Myocyte (in vitro differentiated cells): ENCODE results near the gene FAM168B. TPM values are rescaled to one million over a fixed set of nuclear protein-coding genes. Genes with fewer than 3 reads are reported as not detected.

ENCODE experiments used
- DNase-seq: peaks from one replicate; pipeline ENCODE4 v3.0.0-alpha.2; 2012; ENCODE audit warnings: low read depth
- total RNA-seq: library from RNA; depleted of rRNA; stranded (reverse); fragments of >200 nt; gene quantifications from 2 replicates; pipeline ENCODE4 v1.2.3, GENCODE V29; 2014

The FAM168B gene
- total RNA-seq, 1 donor from 2014 or later = 168 TPM

DNA sequence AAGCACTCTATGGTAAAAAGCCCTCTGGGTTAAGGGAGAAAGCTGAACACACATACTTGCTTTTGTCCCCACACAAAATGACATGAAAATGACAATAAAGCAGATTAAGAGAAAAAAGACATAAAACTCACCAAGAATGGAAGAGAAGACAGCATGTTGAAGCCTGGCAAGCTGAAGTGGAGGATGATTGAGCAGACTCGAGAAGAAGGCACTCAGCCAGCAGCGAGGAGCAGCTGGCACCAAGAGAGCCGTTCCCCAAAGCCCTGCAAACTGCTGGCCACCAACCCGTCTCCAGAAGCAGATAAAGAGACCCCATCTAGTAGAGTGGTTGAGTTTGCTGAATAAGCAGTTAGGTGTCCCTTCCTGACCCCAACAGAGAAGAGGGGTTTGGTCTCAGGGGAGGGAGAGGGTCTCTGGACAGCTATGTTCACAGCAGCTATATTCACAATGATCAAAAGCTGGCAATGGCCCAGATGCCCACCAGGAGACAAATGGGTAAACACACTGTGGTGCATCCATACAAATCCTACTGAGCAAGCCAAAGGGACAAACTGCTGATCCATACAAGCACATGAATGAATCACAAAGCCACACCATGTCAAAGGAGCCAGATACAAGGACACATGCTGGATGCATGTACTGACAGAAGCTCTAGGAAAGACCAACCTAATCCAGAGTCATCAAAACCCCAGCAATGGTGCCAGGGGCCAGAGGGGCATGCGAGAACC lies 36.9 kb downstream of the FAM168B start:
- DNase-seq = peak; percentile 73

DNA sequence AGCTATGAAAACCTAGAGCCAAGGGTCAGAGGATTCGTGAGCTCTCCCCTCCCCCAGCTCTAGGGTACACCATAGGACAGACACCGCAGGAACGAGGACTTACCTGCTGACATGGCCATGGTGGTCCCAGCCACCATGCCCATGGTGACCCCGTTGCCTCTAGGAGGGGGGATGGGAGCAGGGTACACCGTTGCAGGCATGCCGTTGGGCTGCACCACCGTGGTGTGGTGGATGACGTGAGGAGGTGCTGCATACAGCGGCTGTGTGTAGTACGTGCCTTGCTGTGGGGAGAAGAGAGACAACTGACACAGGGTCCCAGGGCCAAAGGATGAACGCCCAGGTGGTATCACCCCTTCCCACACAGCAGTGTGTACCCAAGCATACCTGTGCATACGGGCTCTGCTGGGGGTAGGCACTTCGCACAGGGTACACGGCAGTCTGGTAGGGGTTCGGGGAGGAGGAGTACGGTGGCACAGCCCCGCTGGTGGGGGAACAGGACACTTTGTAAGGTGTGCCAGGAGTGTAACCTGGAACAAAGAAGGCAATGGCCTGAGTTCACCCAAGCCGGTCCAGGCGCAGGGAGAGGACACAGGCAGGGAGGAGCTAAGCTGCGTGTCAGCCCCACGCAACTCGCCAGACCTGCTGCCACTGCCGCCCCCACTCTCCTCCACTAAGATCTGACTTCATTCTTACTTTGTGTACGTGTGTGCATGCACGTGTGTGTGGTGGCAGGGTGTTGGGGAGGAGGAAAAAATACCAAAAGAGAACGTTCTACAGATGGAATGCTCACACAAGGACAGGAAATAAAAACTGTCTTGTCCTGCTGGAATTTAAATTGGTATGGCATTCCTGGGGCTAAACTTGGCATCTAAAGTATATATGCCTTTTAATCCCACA lies 37.8 kb downstream of the FAM168B start:
- peak; percentile 18 for DNase-seq

DNA sequence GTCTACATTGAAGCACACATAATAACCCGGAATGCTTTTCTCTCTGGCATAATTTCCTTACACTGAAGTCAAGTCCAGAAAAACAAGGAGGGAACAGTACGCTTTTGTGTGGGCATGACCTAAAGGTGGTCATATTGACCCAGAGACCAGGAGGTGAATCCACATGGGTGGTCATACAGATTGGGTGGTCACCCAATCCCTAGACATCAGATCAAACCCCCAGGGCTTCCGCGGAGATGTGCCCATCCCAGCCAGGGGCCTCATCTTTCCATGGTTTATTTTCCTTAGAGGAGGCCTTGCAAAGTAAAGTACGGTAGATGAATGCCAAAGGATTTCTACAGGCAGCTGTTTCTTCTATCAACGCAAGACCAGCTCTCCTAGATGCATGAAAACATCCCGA lies 38.8 kb downstream of the FAM168B start:
- DNase-seq = no peak

DNA sequence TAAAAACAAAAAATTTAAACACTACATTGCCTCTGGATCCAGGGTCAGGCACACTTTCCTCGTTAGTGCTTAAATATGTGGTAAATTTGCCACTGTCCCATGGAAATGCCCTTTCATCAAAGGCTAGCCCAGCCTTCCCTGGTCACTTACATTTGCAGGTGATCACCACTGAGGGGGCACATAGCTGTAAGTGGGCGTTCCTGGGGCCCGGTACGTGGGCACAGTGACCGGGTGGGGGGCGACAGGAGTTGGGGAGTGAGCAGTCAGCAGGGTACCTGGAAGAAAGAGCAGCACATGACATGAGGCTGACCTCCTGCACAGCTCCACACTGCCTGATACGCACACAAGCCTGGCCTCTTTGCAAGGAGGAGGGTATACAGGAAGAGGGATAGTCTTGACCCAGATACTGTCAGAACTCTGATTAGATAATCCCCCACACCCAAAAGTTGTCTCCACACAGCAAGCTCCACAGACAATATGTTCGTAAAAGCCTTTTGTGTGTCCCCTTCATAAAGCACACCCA lies 40.5 kb downstream of the FAM168B start:
- DNase-seq = no peak

DNA sequence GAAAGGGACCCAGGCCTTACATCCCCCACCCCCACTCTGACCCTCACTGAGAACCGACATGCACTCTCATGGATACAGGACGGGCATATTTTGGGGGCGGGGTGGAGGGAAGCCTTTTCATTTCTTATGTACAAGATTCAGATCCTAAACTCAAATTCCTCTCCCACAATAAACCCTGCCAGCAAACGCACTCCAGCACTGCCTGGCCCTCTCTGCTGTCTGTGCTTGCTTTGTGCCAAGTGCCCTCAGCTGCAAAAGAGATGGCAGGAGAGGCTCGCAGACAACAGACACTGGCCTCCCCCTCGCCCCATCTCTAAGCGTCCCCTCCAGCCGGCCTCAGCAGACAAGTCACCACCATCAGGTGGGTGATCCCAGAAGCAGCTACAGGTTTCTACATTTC lies 42.4 kb downstream of the FAM168B start:
- DNase-seq = no peak

DNA sequence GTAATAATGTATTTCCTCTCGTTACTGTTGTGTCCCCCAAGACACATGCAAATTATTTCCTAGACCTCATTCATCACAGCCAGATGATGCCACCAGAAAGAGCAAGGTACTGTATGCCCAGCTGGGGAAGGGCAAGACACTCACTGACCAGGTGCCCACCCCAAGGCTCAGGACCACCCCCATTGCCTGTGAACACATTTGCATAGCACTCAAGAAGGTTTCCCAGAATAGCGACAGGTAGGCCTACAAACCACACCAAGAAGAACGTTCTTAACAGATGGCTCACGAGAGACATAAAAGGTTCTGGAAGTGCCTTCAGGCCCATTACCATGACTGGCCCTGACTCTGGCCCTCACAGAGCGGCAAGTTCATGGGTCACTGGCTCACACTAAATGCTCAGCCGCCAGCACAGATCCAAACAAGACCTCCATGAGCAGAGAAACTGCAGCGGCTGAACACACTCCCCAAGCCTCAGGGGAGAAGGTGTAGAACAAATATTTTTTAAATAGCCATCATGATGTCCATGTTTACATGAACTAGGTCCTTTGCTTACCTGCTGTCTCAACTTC lies 44.0 kb downstream of the FAM168B start:
- no peak for DNase-seq

DNA sequence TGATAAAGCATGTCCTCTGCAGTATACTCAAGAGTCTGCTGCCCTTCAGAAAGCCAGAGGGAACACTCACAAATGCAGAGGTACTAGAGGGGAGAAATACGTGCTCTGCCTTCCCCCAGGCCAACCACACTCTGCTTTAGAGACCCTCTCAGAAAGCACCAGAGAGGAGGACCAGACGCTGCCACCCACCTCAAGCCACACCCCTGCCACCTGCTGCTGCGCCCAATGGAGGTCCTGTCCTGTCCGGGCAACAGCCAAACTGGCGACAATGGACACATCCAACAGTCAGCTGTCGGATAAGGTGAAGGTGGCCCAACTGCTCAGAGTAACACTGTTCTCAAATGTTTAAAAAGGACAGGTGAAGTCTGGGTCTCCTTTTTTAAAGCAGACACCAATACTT lies 44.6 kb downstream of the FAM168B start:
- DNase-seq = no peak

DNA sequence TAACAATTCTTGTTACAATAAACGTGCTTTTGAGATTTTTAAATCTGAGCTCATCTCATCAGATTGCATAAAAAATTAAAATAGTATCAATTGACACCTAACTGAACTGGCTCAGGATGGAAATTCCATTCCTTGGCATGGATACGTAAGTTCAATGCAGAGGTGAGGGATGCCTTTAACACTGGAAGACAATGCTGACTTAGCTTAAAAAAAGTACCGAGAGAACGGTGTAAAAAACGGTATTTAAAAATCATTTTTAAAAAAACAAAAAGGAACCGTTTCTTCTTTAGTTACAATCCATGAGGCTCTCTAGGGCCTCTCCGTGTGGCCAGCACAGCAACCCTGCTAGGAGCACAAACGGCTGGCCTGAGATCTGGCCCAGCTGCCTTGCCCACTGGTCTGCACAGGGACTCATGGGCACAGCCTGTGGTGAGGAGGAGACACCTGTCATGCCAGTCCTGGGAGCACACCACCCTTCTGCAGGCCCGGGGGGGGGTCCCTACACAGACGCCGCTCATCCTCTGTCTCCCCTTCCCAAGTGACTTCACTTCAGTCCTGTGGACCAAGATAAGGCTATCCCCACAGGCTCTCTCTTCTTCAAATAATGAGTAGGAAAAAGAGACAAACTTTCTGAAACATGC lies 45.2 kb downstream of the FAM168B start:
- peak; percentile 86 for DNase-seq

DNA sequence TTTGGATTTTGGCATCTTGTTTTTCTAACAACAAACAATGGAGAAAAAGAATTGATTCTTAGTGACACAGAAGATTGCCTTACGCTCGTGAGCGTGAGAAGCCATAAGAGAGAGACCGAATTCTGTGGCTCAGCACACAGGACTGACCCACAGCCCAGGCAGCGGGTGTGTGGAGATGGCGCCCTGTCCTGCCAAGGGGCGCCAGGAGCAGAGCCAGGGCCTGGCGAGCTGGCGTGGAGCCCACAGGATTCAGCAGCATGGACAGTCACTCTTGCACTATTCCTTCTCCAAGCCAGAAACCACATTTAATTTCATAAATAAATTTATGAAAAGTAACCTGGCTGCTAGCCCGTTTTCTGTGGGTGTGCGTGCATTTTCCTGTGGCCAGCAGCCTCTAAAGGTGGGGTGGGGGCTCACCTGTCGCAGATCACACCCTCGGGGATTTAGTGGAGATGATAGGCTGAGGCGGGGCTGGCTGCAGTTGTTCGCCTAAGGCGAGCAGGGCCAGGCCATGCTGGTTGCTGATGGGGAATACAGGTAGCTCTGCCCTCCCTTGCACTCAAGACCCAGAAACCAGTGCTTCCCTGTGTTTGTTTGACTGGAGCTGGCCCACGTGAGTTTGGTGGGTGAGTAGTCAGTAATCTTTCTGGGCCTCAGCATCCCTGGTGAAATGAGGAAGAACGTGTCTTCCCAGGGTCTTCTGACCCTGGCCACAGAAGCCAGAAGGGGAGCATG lies 46.2 kb downstream of the FAM168B start:
- peak; percentile 48 for DNase-seq

DNA sequence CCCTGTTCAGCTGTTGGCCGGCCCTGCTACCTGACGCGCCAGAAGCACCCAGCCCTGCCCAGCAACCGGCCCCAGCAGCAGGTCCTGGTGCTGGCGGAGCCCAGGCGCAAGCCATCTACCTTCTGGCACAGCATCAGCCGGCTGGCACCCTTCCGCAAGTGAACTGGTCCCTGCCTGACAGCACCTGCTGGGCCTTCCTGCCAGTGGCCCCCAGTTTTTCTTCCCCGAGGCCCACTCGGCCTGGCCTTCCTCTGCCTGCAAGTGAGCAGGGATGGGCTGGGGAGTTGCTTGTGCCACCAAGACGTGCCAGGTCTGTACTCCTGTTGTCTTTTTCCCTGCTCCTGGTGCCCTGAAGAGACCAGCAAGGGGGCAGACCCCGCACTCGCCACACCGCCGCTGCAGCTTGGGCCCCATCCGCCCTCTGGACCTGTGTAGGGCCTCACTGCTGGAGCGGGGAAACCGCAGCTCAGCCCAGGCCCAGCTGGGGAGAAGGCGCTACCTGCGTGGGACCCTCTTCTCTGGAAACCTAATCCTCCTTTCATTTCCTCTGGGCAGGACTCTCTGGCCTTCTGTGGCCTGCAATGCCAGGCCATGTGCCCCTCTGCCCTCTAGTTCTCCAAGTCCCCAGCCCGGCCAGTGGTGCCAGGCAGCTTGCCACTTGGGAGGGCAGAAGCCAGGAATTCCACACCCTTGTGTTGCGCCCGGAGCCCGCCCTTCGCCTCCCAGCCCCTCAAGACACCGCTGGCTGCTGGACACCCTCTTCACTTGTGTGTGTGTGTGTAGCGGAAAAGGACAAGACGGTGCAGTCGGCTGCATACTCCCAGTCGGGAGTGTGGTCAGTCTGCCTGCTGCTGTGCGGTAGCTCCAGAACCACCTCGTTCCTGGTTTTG lies 47.0 kb downstream of the FAM168B start:
- DNase-seq = no peak

DNA sequence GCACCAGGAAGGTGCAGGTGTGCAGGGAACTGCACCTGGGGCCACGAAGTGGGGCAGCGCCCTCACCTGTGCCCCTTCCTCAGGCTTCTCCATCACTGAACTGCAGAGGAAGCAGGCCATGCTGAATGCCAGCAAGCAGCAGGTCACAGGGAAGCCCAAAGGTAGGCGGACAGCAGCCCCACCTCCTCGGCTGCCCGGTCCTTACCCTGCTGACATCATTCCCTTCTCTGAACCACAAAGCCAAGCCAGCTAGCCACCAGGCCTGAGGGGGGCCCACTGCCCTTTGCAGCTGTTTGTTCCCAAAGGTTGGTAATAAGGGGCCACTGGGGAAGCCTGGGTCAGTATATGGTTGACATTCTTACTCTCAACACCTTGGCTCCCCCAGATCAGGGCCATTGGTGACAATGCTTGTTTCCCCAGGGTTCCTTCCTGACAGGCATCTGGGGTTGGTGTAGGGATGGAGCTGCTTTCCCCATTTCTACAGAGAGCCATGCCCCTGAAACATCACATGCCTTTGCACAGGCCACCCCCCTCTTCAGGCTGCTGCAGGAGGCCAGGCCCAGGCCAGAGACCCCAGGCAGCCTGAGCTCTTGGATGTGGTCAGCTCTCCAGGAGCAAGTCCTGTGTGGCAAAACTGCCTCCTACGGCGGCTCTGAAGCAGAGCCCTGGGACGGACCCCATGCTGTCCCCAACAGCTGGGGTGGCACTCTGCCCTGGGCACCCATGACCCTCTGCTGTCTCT lies 47.8 kb downstream of the FAM168B start:
- peak; percentile 66 for DNase-seq

DNA sequence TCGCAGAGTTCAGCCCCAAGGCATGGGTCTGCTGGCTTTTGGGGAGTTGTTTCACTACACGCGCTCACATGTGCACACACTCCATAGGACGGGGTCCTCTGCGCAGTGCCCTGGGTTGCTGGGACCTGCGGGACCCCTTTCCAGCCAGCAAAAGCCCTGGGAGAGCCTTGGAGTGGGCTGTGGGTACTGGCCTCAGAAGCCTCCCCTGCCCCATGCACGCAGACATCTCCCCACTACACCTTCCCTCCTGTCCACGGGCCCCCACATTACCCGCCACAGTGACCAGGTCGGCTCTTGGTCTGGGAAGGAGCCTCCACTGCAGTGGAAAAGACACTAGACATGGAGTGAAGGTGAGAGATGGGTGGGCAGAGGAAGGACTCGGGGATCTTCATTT lies 48.5 kb downstream of the FAM168B start:
- DNase-seq = no peak

DNA sequence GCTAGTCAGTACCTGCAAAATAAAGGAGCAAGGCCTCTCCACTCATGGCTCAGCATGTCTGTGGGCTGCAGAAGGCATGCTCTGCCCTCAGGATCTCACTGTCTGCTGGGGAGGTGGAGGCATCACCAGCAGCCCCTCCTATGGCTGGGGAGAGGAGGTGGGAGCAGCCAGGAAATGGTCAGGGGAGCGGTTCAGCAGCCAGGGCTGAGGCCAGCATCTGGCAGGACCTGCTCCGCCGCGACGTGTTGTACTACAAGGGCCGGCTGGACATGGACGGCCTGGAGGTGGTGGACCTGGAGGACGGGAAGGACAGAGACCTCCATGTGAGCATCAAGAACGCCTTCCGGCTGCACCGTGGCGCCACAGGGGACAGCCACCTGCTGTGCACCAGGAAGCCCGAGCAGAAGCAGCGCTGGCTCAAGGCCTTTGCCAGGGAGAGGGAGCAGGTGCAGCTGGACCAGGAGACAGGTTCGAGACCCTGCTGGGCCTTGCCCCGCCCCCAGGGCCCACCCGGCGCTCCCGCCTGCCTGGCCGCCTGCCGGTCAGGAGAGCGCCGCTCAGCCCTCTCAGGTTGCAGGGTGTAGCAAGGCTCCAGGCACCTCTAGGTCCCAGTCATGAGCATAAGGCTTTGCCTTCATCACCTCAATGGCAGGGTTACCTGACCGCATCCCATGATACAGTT lies 49.0 kb downstream of the FAM168B start:
- DNase-seq = no peak

DNA sequence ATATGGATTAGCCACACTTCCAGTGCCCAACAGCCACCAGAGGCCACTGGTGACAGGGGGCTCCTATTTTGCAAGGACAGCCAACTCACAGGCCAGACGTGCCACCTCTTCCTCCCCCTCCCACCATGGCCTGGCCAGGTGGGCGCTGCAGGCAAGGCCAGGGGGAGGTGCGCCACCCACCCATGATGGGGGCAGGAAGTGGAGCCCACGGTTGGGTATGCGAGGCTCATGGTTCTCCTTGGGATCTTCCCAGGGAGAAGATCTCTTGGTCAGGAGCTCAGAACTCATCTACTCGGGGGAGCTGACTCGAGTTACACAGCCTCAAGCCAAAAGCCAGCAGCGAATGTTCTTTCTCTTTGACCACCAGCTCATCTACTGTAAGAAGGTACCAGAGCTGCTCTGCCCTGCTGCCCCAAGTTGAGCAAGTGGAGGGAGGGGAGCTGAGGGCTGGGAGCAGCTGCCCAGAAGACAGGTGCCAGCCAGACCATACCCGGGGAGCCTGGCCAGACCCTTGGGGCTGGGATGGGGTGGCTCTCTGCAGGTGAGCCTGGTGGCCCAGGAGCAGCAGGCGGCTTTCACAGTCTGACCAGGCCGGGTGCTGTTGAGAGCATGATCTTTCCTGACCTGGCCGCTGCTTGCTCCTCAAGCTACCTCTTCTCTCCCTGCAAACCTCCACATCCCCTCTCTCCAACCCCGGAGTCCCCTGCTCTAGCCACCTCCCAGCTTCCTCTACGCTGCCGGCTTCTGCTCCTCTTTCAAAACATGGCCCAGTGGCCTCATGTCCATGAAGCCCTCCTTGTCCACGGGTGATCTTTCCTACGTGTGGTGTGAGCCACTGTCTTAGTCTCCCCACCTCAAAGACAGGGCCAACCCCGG lies 49.8 kb downstream of the FAM168B start:
- peak; percentile 71 for DNase-seq

DNA sequence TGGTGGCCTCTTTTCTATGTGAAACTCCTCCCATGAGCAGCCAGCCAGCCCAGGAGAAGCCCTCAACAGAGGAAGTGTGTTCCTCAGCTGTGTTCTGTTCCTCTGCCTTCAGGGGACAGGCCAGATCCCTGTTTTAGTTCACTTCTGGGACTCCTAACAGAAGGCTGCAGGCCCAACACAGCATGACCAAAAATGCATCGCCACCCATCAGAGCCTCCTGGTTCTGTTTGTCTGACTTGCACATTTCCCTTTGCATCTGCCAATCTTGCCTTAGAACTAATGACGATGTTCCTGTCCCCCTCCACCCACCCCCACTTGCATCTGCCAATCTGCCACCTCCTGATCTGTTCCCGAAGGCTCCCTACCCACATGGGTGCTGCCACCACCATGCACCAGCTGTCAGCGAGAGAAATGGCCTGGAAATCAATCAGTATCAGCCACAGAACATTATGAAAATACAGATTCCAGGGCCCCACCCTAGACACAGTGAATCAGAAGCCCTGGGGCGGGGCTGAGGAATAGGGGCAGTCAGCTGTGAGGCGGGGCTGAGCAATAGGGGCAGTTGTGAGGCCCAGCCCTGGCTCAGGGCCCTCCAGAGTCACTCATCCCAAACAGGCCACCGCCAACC lies 51.0 kb downstream of the FAM168B start:
- DNase-seq = peak; percentile 87

DNA sequence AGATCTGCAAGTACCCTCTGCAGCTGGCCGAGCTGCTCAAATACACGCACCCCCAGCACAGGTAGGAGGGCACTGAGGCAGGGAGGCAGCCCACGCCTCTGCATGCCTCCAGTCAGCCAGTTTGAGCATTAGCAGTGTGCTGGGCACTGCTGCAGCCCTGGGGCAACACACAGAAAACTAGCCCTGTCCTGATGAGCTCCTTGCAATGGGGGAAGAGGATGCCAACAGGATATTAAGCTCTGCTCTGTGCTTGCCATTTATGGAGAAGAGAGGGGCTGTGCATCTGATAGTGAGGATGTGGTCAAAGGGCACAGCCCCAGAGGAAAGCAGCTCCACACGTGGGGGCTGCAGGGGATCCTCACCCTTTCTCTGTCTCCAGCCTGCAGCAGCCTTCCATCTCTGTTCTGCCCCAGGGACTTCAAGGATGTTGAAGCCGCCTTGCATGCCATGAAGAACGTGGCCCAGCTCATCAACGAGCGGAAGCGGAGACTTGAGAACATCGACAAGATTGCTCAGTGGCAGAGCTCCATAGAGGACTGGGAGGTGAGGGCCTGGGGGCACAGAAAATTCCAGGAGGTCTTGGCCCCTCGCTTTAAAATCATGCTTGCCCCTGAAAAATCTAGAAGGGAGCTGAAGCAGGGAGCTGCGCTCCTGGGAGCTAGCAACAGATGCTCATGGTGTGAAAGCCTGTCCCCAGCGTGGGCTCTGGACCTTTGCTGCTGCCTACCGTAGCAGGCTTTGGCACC lies 51.7 kb downstream of the FAM168B start:
- DNase-seq = no peak
